ENCODE data around the gene CRAT.
A peak's percentile ranks its signal among the peaks of the same experiment; 100 is the strongest.

Gene CRAT

GRCh38 chr9:129089246-129089645 lies 21.3 kb downstream of the CRAT start:
- no peak overlapping the region for H3K18ac ChIP-seq (ENCODE audit: low read depth in 1 of 2, low read length in 2 of 2)
- no peaks in the 10 kb centered on the region for H3K27me3 ChIP-seq (ENCODE audit: control insufficient read depth in 1 of 2, insufficient read depth in 1 of 2, low read length in 2 of 2)
- no peaks in the 10 kb centered on the region for H3K9me3 ChIP-seq (ENCODE audit: control insufficient read depth, low read length)
- no peak overlapping the region for H3K9ac ChIP-seq (ENCODE audit: low read length)
- H3K36me3 ChIP-seq (ENCODE audit: control insufficient read depth in 1 of 2, insufficient read depth in 2 of 2, low read depth in 1 of 2, low read length in 2 of 2), result peaks cover 39 to 56% of the 10 kb centered on the region in 2 experiments
- no peak overlapping the region for H4K91ac ChIP-seq (ENCODE audit: low read length)
- no peak overlapping the region for H3K4me2 ChIP-seq (ENCODE audit: low read length, poor library complexity, severe bottlenecking)
- no peak overlapping the region for H3K27ac ChIP-seq (ENCODE audit: low read length, poor library complexity, severe bottlenecking)
- H3K79me1 ChIP-seq (replicated peaks; ENCODE audit: low read length, poor library complexity, severe bottlenecking), result peaks cover 13% of the 10 kb centered on the region
- WGBS, result 95% methylated on average over 15 of the region's 15 CpGs
- H2BK12ac ChIP-seq (ENCODE audit: low read length in 2 of 2), result no peak overlapping the region
- no peak overlapping the region for H4K8ac ChIP-seq (ENCODE audit: low read length)
- no peak overlapping the region for H3K14ac ChIP-seq (ENCODE audit: low read length in 2 of 2)
- H3K4me3 ChIP-seq (ENCODE audit: insufficient read depth in 1 of 2, low read depth in 1 of 2, low read length in 2 of 2), result no peak overlapping the region
- H2BK15ac ChIP-seq (ENCODE audit: low read depth, poor library complexity, severe bottlenecking), result no peak overlapping the region
- H2BK5ac ChIP-seq (ENCODE audit: low read depth, low read length, poor library complexity, severe bottlenecking), result no peak overlapping the region
- no peak overlapping the region for H2AFZ ChIP-seq (ENCODE audit: low read depth, low read length)
- H2BK120ac ChIP-seq (ENCODE audit: low read depth, low read length), result no peak overlapping the region
- no peak for DNase-seq
- no peak overlapping the region for H3K23ac ChIP-seq (ENCODE audit: low read length in 2 of 2)
- no peak overlapping the region for H3K4ac ChIP-seq (ENCODE audit: low read depth in 1 of 2, low read length in 2 of 2)
- H3K4me1 ChIP-seq (ENCODE audit: control insufficient read depth, insufficient read depth, low read depth, low read length), result peaks cover 4% of the 10 kb centered on the region
- no peak overlapping the region for H2AK5ac ChIP-seq (ENCODE audit: low read length, severe bottlenecking)

GRCh38 chr9:129084087-129084486 lies 26.5 kb downstream of the CRAT start:
- no peak overlapping the region for H3K23ac ChIP-seq (ENCODE audit: low read length in 2 of 2)
- no peak overlapping the region for H4K8ac ChIP-seq (ENCODE audit: low read length)
- H2BK5ac ChIP-seq (ENCODE audit: low read depth, low read length, poor library complexity, severe bottlenecking), result no peak overlapping the region
- no peak overlapping the region for H3K27ac ChIP-seq (ENCODE audit: low read length, poor library complexity, severe bottlenecking)
- no peak overlapping the region for H3K4me2 ChIP-seq (ENCODE audit: low read length, poor library complexity, severe bottlenecking)
- no peaks in the 10 kb centered on the region for H3K9me3 ChIP-seq (ENCODE audit: control insufficient read depth, low read length)
- H3K18ac ChIP-seq (ENCODE audit: low read depth in 1 of 2, low read length in 2 of 2), result no peak overlapping the region
- H3K36me3 ChIP-seq (ENCODE audit: control insufficient read depth in 1 of 2, insufficient read depth in 2 of 2, low read depth in 1 of 2, low read length in 2 of 2), result peaks cover 24 to 46% of the 10 kb centered on the region in 2 experiments
- H2BK15ac ChIP-seq (ENCODE audit: low read depth, poor library complexity, severe bottlenecking), result no peak overlapping the region
- H3K79me1 ChIP-seq (replicated peaks; ENCODE audit: low read length, poor library complexity, severe bottlenecking), result peaks cover 43% of the 10 kb centered on the region
- H3K27me3 ChIP-seq (ENCODE audit: control insufficient read depth in 1 of 2, insufficient read depth in 1 of 2, low read length in 2 of 2), result no peaks in the 10 kb centered on the region
- H3K4ac ChIP-seq (ENCODE audit: low read depth in 1 of 2, low read length in 2 of 2), result no peak overlapping the region
- H2BK120ac ChIP-seq (ENCODE audit: low read depth, low read length), result no peak overlapping the region
- no peak overlapping the region for H3K4me3 ChIP-seq (ENCODE audit: insufficient read depth in 1 of 2, low read depth in 1 of 2, low read length in 2 of 2)
- no peak overlapping the region for H3K9ac ChIP-seq (ENCODE audit: low read length)
- H3K14ac ChIP-seq (ENCODE audit: low read length in 2 of 2), result no peak overlapping the region
- H2AFZ ChIP-seq (ENCODE audit: low read depth, low read length), result no peak overlapping the region
- DNase-seq, result no peak
- H2AK5ac ChIP-seq (ENCODE audit: low read length, severe bottlenecking), result no peak overlapping the region
- H3K4me1 ChIP-seq (ENCODE audit: control insufficient read depth, insufficient read depth, low read depth, low read length), result peaks cover 20% of the 10 kb centered on the region
- peak overlapping the region; percentile 29 for H4K91ac ChIP-seq (ENCODE audit: low read length)
- H2BK12ac ChIP-seq (ENCODE audit: low read length in 2 of 2), result no peak overlapping the region
- 94% methylated on average over 7 of the region's 7 CpGs for WGBS

- H3K14ac ChIP-seq (ENCODE audit: low read length in 2 of 2), result peak overlapping the region in 1 of 2 experiments; percentile 19
- H3K9ac ChIP-seq (ENCODE audit: low read length), result peak overlapping the region; percentile 90
- no peak for DNase-seq
- peak overlapping the region in 1 of 2 experiments; percentile 53 for H3K23ac ChIP-seq (ENCODE audit: low read length in 2 of 2)
- peaks cover 16 to 24% of the 10 kb centered on the region in 2 experiments for H3K36me3 ChIP-seq (ENCODE audit: control insufficient read depth in 1 of 2, insufficient read depth in 2 of 2, low read depth in 1 of 2, low read length in 2 of 2)
- H3K27ac ChIP-seq (ENCODE audit: low read length, poor library complexity, severe bottlenecking), result peak overlapping the region; percentile 41
- H3K4me1 ChIP-seq (ENCODE audit: control insufficient read depth, insufficient read depth, low read depth, low read length), result peaks cover 20% of the 10 kb centered on the region
- no peaks in the 10 kb centered on the region for H3K27me3 ChIP-seq (ENCODE audit: control insufficient read depth in 1 of 2, insufficient read depth in 1 of 2, low read length in 2 of 2)
- peak overlapping the region; percentile 76 for H4K91ac ChIP-seq (ENCODE audit: low read length)
- peak overlapping the region; percentile 69 to 95 for H3K4me3 ChIP-seq (ENCODE audit: insufficient read depth in 1 of 2, low read depth in 1 of 2, low read length in 2 of 2)
- H2AFZ ChIP-seq (ENCODE audit: low read depth, low read length), result peak overlapping the region; percentile 55
- no peak overlapping the region for H2AK5ac ChIP-seq (ENCODE audit: low read length, severe bottlenecking)
- H4K8ac ChIP-seq (ENCODE audit: low read length), result peak overlapping the region; percentile 66
- H2BK15ac ChIP-seq (ENCODE audit: low read depth, poor library complexity, severe bottlenecking), result no peak overlapping the region
- no peak overlapping the region for H2BK5ac ChIP-seq (ENCODE audit: low read depth, low read length, poor library complexity, severe bottlenecking)
- no peak overlapping the region for H2BK12ac ChIP-seq (ENCODE audit: low read length in 2 of 2)
- peaks cover 43% of the 10 kb centered on the region for H3K79me1 ChIP-seq (replicated peaks; ENCODE audit: low read length, poor library complexity, severe bottlenecking)
- H3K4ac ChIP-seq (ENCODE audit: low read depth in 1 of 2, low read length in 2 of 2), result peak overlapping the region; percentile 18 to 29
- 5% methylated on average over 18 of the region's 30 CpGs for WGBS
- H3K9me3 ChIP-seq (ENCODE audit: control insufficient read depth, low read length), result no peaks in the 10 kb centered on the region
- peak overlapping the region; percentile 89 for H2BK120ac ChIP-seq (ENCODE audit: low read depth, low read length)
- H3K4me2 ChIP-seq (ENCODE audit: low read length, poor library complexity, severe bottlenecking), result peak overlapping the region; percentile 97
- H3K18ac ChIP-seq (ENCODE audit: low read depth in 1 of 2, low read length in 2 of 2), result peak overlapping the region; percentile 38 to 67
These were observed 29.1 kb downstream of the CRAT start for GRCh38 chr9:129081388-129081904.

GRCh38 chr9:129080601-129081387 lies 29.8 kb downstream of the CRAT start, which contains the start of gene DOLPP1:
DOLPP1 (plus strand) TSS chr9:129081111; CDS start chr9:129081132, 21 bp downstream.
- H3K23ac ChIP-seq (ENCODE audit: low read length in 2 of 2), result peak within 1 kb of the TSS in 1 of 2 experiments; percentile 53
- peak within 1 kb of the TSS; percentile 41 for H3K27ac ChIP-seq (ENCODE audit: low read length, poor library complexity, severe bottlenecking)
- DNase-seq, result peak; percentile 100
- H3K14ac ChIP-seq (ENCODE audit: low read length in 2 of 2), result peak within 1 kb of the TSS in 1 of 2 experiments; percentile 19
- peak within 1 kb of the TSS; percentile 60 for H2BK5ac ChIP-seq (ENCODE audit: low read depth, low read length, poor library complexity, severe bottlenecking)
- no peaks in the 10 kb centered on the region for H3K9me3 ChIP-seq (ENCODE audit: control insufficient read depth, low read length)
- no peaks in the 10 kb centered on the region for H3K27me3 ChIP-seq (ENCODE audit: control insufficient read depth in 1 of 2, insufficient read depth in 1 of 2, low read length in 2 of 2)
- peak within 1 kb of the TSS; percentile 76 for H4K91ac ChIP-seq (ENCODE audit: low read length)
- peak within 1 kb of the TSS; percentile 97 for H3K4me2 ChIP-seq (ENCODE audit: low read length, poor library complexity, severe bottlenecking)
- under 1% methylated on average over 66 of the region's 70 CpGs for WGBS
- H3K4me3 ChIP-seq (ENCODE audit: insufficient read depth in 1 of 2, low read depth in 1 of 2, low read length in 2 of 2), result peak within 1 kb of the TSS; percentile 69 to 95
- H2BK15ac ChIP-seq (ENCODE audit: low read depth, poor library complexity, severe bottlenecking), result no peak within 1 kb of the TSS
- H3K18ac ChIP-seq (ENCODE audit: low read depth in 1 of 2, low read length in 2 of 2), result peak within 1 kb of the TSS; percentile 38 to 83
- H3K79me1 ChIP-seq (replicated peaks; ENCODE audit: low read length, poor library complexity, severe bottlenecking), result peaks cover 41% of the 10 kb centered on the region
- peaks cover 10 to 17% of the 10 kb centered on the region in 2 experiments for H3K36me3 ChIP-seq (ENCODE audit: control insufficient read depth in 1 of 2, insufficient read depth in 2 of 2, low read depth in 1 of 2, low read length in 2 of 2)
- H2BK120ac ChIP-seq (ENCODE audit: low read depth, low read length), result peak within 1 kb of the TSS; percentile 89
- no peak within 1 kb of the TSS for H2BK12ac ChIP-seq (ENCODE audit: low read length in 2 of 2)
- peak within 1 kb of the TSS; percentile 82 for H4K8ac ChIP-seq (ENCODE audit: low read length)
- H2AK5ac ChIP-seq (ENCODE audit: low read length, severe bottlenecking), result no peak within 1 kb of the TSS
- H3K4me1 ChIP-seq (ENCODE audit: control insufficient read depth, insufficient read depth, low read depth, low read length), result peaks cover 20% of the 10 kb centered on the region
- H2AFZ ChIP-seq (ENCODE audit: low read depth, low read length), result peak within 1 kb of the TSS; percentile 60
- peak within 1 kb of the TSS; percentile 18 to 47 for H3K4ac ChIP-seq (ENCODE audit: low read depth in 1 of 2, low read length in 2 of 2)
- peak within 1 kb of the TSS; percentile 90 for H3K9ac ChIP-seq (ENCODE audit: low read length)
